ENCODE measurements around the gene MKKS.
"Not testable (repeated sequence)": the region's sequence is repeated elsewhere in the genome, so short reads cannot be mapped to it uniquely, and the experiment has no call there.

Gene MKKS

DNA sequence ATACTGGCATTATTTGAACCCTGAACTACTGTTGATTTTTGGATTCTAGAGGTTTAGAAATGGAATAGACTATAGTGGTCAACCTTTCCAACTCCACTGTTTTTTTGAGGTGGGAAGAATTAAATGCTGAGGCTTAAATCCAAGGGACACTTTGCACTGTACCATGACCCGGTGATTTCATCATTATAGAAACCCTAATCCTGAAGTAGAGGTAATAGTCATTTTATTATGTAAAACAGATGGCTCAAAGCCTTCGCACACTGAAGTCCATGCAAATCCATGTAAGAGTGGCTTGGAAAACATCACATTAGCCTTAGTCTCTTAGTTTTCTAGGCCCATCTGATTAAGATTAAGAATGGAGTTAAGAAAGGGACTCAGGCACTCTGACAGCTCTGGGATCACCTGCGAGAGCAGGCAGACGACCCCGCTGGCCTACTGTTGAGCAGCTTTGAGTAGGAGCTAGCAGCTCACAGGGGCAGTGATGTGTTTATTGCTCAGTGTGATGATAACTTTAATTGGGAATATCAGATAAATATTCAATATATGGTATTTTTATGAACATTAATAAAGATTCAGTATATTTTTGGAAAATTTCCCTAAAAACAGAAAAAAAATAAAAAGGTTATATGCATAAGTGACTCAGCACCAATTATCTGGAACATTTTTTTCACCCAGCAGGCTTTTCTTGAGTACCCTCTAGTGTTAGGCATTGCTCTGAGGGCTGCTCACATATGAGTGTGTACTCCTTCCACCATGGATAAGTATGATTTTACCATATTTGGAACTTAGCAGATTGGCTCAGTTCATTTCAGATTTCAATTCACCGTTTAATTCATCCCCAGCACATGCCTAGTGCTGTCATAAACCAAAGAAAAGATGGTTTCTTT lies 14.5 kb upstream of the MKKS start:
- DNase-seq = no peak

DNA sequence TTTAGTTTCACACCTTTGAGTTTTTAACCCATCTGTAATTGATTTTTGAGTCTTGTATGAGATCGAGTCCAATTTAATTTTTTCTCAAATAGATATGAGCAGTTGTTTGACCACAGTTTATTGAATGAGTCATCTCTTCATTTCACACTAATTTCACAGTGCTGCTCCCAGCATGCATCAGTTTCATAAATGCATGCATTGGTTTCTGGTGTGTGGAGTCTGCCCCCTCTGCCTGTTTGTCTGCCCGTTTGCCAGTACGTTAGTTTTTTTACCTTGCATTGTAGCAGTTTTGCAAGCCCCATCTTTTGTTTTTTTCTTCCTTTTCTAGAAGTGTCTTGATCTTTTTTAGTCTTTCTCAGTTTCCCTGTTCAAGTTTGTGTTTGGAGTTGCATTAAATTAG lies 13.0 kb upstream of the MKKS start:
- no peak for DNase-seq

DNA sequence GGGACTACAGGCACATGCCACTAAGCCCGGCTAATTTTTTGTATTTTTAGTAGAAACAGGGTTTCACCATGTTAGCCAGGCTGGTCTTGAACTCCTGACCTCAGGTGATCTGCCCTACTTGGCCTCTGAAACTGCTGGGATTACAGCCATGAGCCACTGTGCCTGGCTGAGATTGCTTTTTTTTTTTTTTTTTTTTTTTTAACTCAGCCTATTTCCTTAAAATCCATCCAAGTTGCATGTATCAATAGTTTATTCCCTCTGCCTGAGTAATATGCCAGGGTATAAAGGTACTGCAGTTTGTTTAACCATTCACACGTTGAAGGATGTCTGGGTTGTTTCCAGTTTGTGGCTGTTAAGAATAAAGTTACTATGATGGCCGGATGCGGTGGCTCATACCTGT lies 11.7 kb upstream of the MKKS start:
- DNase-seq = no peak

DNA sequence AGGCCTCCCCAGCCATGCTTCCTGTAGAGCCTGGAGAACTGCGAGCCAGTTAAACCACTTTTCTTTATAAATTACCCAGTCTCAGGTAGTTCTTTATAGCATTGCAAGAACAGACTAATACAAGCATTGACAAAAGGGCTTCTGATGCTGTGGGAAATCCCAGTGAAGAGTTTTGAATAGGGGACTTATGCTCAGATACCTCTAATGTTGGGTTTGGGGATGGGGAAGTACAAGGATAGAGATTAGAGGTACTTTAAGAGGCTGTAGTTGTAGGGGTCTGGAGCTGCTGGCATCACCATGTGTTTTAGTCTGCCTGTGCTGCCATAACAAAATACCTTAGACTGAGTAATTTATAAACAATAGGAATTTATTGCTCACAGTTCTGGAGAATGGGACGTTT lies 9.9 kb upstream of the MKKS start:
- DNase-seq = no peak

DNA sequence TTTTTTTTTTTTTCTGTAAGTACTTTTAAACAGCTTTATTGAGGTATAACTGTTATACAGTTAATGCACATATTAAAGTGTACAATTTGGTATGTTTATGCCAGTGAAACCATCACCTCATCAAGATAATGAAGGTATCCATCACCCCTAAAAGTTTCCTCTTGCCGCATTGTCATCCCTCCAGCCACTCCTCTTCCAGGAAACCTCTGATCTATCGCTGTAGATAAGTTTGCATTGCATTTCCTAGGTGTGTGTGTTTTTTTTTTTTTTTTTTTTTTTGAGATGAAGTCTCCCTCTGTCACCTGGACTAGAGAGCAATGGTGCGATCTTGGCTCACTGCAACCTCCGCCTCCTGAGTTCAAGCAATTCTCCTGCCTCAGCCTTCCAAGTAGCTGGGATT lies 4.2 kb upstream of the MKKS start:
- DNase-seq = no peak

DNA sequence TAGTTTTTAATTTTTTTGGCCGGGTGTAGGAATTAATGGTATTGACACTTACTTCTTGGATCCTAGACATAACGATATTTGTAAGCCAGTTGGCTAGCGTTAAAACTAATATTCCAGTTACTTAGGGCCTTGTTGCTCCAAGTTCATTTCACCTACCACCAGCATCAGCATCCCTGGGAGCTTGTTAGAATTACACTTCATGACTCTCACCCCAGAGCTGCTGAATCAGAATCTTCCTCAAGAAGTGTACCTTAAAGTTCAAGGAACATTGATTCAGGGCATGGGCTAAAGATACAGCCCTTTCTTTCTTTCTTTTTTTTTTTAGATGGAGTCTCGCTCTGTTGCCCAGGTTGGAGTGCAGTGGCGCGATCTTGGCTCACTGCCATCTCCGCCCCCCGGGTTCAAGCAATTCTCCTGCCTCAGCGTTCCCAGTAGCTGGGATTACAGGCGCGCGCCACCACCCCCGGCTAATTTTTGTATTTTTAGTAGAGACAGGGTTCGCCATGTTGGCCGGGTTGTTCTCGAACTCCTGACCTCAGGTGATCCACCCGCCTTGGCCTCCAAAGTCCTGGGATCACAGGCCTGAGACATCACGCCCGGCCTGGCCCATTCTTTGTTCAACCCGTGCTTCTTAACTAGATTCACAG lies 2.2 kb upstream of the MKKS start:
- DNase-seq = no peak

DNA sequence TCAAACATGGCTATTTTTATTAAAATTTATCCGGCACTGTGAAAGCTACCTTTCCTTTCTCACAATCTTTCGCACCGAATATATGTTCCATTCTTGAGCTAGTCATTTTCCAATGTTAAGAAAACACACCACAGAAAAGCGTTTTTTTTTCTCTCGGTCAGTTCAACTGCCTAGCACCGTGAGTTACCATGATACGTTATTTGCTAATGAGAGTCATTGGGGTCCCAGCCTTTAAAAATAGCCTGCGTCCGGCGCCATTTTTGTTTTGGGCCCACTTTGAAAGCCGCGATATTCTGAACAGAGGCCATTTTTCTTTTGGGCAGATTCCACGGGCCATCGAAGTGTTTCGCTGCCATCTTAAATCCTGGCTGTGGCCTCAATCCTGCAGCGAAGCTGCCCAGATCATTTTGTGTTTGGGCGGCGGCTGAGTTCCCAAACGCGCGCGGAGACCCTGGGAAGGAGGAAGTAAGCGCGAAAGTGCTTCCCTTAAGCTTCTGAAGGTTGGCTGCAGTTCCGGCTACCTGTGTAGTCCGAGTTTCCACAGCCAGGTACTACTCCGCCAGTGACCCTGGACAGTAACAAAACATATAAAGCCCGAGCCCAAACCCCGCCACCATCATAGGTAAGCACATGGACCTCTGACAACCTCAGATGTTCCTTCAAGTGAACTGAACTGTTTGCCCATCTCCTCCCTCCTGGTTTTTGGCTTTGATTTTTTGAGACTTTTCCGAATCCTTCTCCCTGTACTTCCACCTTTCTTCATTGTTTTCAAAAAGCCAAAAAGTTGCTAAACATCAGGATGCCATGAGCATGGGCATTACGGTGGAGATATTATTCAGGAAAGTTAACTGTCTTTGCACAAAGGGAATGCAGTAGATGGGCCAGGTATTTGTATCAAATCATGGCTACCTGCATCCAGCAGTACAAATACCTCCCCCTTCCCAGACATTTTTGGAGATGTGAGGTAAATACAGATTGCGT lies 1.1 kb upstream of the MKKS start, which contains the start of gene SLX4IP:
Gene SLX4IP, plus strand, starts transcription at position 474 of the 981 bp plus-strand sequence. CDS start 22,900 bp downstream, outside the sequence.
- peak; percentile 96 for DNase-seq

DNA sequence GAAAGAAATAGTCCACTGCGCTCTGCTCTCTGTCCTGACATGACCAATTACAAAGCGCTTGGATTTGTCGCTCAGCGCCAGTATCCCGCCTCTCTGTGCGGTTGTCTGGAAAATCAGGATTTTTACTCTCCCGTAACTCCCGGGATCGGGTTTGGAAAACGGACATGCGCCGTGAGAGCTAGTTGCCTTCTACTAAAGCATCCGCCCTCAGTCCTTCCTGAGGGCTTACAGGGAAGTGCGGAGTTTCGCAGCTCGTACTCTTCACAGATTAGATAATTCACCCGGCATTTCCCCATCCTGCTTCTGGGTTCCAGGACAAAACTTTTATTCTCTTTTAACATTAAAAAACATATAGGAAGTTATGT lies 427 bp upstream of the MKKS start:
- DNase-seq = peak; percentile 91

DNA sequence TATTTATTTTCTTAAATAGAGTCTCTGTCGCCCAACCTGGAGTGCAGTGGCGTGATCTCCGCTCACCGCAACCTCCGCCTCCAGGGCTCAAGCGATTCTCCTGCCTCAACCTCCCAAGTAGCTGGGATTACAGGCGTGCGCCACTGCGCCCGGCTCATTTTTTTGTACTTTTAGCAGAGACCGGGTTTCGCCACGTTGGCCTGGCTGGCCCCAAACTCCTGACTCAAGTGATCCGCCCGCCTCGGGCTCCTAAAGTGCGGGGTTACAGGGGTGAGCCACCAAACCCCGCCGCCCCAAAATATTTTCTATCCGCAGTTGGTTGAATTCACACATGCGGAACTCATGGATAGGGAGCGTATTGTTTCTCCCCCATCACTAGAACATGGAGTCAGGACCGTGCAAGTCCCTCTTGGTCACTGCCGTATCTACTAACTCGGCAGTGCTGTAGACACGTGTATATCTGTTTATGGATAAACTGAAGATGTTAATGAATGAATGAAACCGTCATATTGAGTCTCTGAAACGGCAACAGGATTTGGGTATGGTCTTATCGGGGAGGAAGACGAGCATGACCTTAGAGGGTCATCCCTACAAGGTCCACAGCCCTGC lies 904 bp downstream of the MKKS start:
- DNase-seq = no peak

DNA sequence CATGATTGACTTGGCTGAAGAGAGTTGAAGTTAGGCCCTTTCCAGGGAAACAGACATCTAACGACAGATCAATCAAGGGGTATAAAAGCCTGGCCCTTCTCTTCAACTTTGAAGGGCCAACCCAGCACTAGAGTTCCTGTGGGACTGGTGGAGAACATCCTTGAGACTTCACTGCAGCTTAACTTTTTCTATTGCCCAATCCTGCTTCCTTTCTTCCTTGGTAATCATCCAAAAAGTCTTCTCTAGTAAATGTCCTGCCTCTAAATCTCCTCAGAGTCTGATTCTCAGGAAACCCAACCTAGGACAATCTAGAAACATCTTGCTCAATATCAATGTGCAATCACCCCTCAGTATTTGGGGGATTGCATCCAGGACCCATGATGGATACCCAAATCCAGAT lies 1.9 kb downstream of the MKKS start:
- no peak for DNase-seq

DNA sequence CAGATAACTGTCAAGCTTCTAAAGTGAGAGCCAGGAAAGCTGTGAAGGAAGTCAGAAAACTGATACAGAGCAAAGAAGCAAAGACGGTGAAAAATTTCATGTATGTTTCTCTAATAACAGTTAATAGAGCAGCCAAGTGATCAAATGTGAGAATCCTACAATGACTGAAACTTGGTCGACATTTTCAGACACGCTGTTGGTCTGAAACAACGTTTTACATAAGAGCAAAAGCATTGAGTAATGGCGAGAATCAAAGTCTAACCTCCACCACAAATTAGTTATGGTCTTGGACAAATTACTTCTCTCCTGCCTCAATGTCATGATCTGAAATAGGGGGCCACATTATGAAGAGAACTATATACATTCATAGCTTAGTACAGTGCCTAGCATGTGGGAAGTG lies 3.3 kb downstream of the MKKS start:
- no peak for DNase-seq

DNA sequence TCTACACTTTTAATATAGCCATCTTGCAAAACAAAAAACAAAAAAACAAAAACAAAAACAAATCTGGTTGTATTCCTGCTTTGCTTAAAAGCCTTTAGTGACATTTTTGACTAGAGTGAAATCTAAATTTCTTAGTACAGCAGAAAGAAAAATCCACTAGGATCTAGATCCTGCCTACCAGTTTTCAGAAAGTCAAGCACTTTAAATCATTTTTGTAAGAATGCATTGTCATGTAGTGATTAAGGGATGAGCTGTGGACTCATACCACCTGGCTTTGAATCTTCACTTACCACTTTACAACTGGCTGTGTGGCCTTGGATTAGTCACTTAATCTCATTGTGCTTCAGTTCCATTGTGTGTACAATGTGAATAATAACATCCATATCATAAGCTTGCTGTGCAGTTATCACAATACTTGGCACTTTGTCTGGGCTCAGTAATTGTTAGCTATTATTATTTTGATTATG lies 4.0 kb downstream of the MKKS start:
- DNase-seq = no peak

DNA sequence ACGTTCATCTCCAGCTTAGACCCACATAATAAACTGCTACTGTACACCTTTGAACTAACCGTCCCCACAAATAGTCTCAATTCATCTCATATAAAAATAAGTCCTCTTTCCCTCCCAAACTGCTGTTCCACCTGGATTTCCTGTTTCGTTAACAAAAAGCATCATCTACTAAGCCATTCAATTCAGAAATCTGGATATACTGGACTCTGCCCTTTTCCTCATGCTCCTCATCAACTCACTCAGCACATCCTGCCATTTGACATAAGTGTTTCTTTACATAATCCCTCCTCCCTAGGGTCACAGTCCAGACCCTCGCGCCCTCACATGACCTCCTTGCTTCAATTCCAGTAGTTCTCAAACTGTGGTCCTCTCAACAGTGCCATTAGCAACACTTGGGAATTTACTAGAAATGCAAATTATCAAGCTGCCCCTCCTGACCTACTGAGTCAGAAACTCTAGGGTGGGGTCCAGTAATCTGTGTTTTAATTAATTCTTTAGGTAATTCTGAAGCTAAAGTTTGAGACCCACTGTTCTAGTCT lies 4.5 kb downstream of the MKKS start:
- no peak for DNase-seq

DNA sequence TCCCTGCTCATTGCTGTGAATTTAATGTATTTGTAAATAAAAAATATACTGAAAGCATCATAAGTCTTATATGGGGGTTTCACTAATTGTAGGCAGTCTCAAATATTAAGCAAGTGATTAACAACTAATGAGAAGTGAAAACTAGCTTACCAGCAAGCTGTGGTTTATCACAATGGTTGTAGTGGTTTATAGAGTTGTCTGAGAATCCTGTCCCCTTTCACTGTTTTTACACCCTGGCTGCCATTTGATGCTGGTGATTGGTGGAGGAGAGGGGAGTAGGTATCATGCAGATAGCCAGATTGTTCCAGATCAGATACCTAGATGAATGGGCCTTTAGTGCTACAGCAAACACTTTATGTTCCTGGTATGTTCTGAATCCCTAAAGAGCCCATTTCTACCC lies 6.0 kb downstream of the MKKS start:
- no peak for DNase-seq

DNA sequence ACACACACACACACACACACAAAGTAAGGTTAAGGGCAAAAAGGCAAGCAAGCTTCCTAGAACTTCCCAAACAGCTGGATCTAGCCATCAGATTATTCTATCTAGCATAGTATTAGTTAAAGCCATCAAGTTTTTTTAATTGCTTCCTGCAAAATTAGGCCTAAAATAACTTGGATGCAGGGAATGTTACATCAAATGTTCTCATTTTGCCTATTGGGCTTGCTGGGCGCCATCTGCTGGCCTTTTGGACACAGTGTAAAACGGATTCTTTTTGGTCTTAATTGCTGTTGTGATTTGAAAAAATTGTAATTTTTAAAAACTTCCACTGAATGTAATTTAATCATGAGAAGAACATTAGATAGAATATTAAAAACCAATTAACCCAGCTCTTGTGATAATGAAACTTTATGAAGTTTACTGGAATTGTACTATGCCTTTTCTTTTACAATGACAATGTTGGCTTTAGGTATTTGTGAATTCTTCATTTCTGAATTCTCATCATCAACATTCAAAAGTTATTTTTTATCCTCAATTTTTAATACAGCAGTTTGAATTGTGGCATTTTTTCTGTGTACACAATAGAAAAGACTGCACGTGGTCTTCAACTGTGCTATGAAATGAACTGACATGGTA lies 6.8 kb downstream of the MKKS start:
- DNase-seq = no peak

DNA sequence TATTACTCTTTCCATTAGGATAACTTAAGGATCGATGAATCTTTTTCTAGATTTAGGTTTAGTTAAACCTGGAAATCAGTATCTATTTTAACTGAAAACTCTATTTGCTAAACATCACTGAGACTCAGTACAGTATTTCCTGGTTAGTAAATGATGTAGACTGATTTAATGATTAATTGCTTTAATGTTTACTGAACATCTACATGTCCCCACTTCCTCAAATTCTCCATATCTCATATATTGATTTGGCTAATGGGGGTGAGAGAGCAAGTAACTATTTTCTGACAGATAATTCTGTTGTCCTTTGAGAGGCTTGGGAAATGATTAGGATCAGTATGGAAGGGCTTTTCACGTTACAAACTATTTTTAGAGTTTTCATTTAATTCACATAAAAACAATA lies 10.3 kb downstream of the MKKS start:
- no peak for DNase-seq

DNA sequence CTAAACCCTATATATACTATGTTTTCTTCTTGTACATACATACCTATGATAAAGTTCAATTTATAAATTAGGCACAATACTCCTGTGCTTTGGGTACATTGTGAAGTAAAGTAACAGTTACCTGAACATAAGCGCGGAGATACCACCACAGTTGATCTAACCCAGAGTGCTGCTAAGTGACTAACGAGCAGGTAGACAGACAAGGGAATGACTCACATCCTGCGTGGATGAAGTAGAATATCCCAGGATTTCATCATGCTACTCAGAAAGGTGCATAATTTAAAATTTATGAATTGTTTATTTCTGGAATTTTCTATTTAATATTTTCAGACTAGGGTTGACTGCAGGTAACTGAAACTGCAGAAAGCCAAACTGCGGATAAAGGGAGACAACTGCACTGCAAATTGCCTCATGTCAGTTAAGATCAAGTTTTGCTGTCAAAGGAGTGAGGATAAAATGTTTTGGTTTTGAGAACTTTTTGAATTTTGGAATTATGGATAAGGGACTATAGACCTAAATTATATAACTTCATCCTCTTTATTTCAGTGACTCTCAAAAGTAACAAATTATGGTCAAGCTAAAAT lies 14.4 kb downstream of the MKKS start:
- DNase-seq = no peak

DNA sequence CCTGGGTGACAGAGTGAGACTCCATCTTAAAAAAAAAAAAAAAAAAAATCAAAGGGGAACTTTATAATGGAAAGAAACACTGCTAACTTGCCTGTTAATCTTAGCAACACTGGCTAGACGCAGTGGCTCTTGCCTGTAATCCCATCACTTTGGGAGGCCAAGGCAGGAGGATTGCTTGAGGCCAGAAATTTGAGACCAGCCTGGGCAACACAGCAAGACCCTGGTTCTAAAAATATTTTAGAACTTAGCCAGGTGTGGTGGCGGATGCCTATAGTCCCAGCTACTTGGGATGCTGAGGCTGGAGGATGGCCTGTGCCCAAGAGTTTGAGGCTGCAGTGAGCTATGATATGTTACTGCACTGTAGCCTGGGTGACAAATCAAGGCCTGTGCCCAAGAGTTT lies 16.8 kb downstream of the MKKS start:
- DNase-seq = not testable (repeated sequence)

DNA sequence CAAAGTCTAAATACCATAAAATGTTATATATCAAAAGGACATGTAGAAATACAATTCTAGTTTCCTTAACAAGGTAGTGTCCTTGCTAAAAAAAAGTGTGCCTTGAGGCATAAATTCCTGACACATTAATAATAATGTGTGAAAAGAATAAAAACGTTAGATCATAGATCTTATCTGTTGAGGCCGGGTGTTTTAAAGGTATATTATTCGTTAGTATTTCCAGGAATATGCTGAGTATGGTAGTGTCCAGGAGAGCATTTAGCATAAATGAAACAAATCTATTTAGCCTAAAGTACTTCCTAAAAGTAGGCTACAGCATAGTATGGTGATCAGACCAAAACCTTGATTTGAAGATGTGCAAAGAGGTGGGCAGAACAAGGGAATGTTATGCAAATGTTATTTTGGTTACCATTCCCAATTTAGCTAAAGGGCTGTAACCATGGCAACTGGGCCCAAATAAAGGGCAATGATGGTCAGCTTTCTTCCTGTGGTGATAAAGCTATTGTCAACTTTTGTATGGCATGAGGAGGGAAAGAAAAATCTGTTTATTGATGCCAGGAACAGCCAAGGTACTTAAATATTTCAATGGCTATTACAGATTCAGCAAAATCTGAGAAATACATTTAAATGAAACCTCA lies 18.9 kb downstream of the MKKS start:
- DNase-seq = no peak

DNA sequence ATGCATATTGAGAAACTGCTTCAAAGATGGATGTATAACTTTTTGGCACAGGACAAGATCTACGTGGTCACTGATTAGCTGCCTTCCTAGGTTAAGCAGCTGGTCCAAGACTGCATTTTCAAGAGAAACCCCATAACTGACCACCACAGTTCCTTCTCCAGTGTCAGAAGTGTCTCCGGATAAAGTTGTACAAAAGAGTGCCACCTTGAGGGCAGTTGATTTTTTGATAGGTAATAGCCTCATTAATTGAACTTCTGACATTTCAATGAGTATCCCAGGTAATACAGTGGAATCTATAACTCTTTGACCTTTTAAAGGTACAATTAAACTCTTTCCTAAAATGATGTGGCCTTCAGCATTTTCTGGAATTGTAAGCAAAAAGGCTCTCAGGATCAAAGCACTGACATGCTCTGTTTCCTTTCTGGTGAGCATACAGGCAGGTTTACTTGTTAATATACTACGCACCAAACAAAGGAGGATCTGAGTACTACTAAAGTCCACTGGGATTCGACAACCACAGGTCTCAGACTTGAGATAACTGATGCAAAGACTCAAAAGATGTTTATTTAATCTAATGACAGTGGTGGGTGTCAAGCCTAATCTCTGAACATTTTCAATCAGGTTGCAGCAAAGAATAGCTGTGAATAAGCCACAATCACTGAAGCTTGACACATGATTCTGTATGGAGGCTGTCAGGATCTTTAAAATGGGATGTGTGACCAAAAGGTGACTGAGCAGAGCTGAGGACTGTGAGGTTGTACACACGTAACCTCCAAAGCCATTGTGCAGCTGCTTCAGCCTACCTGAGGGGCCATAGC lies 21.2 kb downstream of the MKKS start:
- DNase-seq = no peak

All from NCI-H187 treated with DMSO at 0.1 percent for 48 hours (cell line).